GM12891 (cell line): ENCODE data around the gene BACE1.

Experiments used
- PAX5 ChIP-seq: IDR thresholded peaks from 2 replicates; pipeline ENCODE4 v1.6.1; 2011; ENCODE audit warnings: low read length, moderate library complexity, mild to moderate bottlenecking; ENCODE audit not compliant: insufficient read depth, severe bottlenecking
- POLR2A ChIP-seq: IDR thresholded peaks from 2 replicates; pipeline ENCODE4 v1.6.1; 2011; ENCODE audit warnings: low read depth, low read length, control low read depth
- POLR2AphosphoS5 ChIP-seq: IDR thresholded peaks from 2 replicates; pipeline ENCODE4 v1.6.1; 2011; ENCODE audit warnings: low read depth, low read length, control low read depth
- SPI1 ChIP-seq: IDR thresholded peaks from 2 replicates; pipeline ENCODE4 v1.6.1; 2011; ENCODE audit warnings: low read depth, low read length, control low read depth
- TAF1 ChIP-seq: IDR thresholded peaks from 2 replicates; pipeline ENCODE4 v1.6.1; 2011; ENCODE audit warnings: low read depth, low read length, control low read depth

DNA sequence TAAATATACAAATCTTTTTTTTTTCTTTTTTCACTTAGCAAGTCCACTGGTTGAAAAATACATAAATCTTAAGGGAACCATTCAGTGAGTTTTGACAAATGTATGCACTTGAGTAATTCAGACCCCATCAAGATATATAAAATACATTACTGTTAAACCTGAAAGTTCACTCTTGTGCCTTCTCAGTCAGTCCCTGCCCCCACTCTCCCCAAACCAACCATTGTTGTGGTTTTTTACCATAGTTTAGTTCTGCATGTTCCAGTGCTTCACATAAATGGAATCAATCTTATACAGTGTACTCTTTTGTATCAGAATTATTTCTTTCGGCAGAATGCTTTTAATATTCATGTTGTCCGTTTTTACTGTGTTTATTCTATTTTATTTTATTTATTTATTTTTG, 57.5 kb downstream of the BACE1 start:
- TF ChIP-seq POLR2A = no peak
- no peak for TF ChIP-seq TAF1
- TF ChIP-seq POLR2AphosphoS5 = no peak
- TF ChIP-seq PAX5 = no peak
- TF ChIP-seq SPI1 = no peak
